ENCODE results near the gene UNC5CL. TPM values are rescaled to one million over a fixed set of nuclear protein-coding genes. Genes with fewer than 3 reads are reported as not detected.

UNC5CL gene
- total and polyA plus RNA-seq, 2 experiments from 2014 or later = 0.87 to 1.2 TPM

DNA sequence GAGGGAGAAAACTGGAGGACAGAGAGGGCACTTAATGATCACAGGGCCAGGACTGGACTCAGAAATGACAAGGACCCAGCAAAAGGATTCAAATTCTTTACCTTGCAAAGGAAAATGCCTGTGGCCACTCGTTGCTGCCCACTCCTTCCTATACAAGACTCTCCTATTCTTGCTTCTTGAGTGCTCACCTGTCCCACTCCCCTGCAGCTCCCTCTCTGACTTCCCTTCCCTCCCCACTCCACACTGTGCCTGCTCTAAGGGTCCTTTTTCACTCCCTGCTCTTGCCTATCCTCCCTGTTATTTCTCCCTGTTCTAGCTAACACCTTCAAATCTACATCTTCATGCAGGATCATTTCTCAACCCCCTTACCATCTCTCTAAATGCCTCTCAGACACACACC lies 56.1 kb downstream of the UNC5CL start:
- peaks cover 14% of the 10 kb centered on the region; the same call in 1 of the 2 replicates for H3K9me2 ChIP-seq (ENCODE audit: insufficient read depth)
- H3K4me3 Mint-ChIP-seq = no peak overlapping the region
- H3K4me3 ChIP-seq = no peak overlapping the region
- H3K4me1 Mint-ChIP-seq = peaks cover 22% of the 10 kb centered on the region
- no peaks in the 10 kb centered on the region for H3K27me3 ChIP-seq (ENCODE audit: insufficient read depth)
- no peaks in the 10 kb centered on the region; the same call in 2 of the 3 replicates for H3K9me3 Mint-ChIP-seq
- TF ChIP-seq STAT1 (IDR thresholded peaks at IDR 0.05; ENCODE audit: unreplicated experiment) (no peak), POLR2AphosphoS5 (IDR thresholded peaks at IDR 0.05; ENCODE audit: low read depth) (no peak), EZH2 (IDR thresholded peaks at IDR 0.05; ENCODE audit: low read depth, unreplicated experiment) (no peak), NANOG (IDR thresholded peaks at IDR 0.05; ENCODE audit: borderline replicate concordance) (no peak), JUNB (IDR thresholded peaks at IDR 0.05; ENCODE audit: unreplicated experiment) (no peak), ZNF331 (CRISPR knock-in tag; IDR thresholded peaks at IDR 0.05; ENCODE audit: low read depth) (no peak), CREB1 (CRISPR knock-in tag; IDR thresholded peaks at IDR 0.05; ENCODE audit: low read depth) (no peak), ZNF114 (CRISPR knock-in tag; IDR thresholded peaks at IDR 0.05) (no peak), EZH2phosphoT487 (IDR thresholded peaks at IDR 0.05; ENCODE audit: unreplicated experiment) (no peak)
- TF ChIP-seq, protein P1, sequence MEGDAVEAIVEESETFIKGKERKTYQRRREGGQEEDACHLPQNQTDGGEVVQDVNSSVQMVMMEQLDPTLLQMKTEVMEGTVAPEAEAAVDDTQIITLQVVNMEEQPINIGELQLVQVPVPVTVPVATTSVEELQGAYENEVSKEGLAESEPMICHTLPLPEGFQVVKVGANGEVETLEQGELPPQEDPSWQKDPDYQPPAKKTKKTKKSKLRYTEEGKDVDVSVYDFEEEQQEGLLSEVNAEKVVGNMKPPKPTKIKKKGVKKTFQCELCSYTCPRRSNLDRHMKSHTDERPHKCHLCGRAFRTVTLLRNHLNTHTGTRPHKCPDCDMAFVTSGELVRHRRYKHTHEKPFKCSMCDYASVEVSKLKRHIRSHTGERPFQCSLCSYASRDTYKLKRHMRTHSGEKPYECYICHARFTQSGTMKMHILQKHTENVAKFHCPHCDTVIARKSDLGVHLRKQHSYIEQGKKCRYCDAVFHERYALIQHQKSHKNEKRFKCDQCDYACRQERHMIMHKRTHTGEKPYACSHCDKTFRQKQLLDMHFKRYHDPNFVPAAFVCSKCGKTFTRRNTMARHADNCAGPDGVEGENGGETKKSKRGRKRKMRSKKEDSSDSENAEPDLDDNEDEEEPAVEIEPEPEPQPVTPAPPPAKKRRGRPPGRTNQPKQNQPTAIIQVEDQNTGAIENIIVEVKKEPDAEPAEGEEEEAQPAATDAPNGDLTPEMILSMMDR (conservative IDR thresholded peaks at IDR 0.05; ENCODE audit: low read depth in 2 of 2) = no peak
- TF ChIP-seq, protein P2, sequence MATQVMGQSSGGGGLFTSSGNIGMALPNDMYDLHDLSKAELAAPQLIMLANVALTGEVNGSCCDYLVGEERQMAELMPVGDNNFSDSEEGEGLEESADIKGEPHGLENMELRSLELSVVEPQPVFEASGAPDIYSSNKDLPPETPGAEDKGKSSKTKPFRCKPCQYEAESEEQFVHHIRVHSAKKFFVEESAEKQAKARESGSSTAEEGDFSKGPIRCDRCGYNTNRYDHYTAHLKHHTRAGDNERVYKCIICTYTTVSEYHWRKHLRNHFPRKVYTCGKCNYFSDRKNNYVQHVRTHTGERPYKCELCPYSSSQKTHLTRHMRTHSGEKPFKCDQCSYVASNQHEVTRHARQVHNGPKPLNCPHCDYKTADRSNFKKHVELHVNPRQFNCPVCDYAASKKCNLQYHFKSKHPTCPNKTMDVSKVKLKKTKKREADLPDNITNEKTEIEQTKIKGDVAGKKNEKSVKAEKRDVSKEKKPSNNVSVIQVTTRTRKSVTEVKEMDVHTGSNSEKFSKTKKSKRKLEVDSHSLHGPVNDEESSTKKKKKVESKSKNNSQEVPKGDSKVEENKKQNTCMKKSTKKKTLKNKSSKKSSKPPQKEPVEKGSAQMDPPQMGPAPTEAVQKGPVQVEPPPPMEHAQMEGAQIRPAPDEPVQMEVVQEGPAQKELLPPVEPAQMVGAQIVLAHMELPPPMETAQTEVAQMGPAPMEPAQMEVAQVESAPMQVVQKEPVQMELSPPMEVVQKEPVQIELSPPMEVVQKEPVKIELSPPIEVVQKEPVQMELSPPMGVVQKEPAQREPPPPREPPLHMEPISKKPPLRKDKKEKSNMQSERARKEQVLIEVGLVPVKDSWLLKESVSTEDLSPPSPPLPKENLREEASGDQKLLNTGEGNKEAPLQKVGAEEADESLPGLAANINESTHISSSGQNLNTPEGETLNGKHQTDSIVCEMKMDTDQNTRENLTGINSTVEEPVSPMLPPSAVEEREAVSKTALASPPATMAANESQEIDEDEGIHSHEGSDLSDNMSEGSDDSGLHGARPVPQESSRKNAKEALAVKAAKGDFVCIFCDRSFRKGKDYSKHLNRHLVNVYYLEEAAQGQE (IDR thresholded peaks at IDR 0.05; ENCODE audit: unreplicated experiment) = no peak
- TF ChIP-seq, protein P3, sequence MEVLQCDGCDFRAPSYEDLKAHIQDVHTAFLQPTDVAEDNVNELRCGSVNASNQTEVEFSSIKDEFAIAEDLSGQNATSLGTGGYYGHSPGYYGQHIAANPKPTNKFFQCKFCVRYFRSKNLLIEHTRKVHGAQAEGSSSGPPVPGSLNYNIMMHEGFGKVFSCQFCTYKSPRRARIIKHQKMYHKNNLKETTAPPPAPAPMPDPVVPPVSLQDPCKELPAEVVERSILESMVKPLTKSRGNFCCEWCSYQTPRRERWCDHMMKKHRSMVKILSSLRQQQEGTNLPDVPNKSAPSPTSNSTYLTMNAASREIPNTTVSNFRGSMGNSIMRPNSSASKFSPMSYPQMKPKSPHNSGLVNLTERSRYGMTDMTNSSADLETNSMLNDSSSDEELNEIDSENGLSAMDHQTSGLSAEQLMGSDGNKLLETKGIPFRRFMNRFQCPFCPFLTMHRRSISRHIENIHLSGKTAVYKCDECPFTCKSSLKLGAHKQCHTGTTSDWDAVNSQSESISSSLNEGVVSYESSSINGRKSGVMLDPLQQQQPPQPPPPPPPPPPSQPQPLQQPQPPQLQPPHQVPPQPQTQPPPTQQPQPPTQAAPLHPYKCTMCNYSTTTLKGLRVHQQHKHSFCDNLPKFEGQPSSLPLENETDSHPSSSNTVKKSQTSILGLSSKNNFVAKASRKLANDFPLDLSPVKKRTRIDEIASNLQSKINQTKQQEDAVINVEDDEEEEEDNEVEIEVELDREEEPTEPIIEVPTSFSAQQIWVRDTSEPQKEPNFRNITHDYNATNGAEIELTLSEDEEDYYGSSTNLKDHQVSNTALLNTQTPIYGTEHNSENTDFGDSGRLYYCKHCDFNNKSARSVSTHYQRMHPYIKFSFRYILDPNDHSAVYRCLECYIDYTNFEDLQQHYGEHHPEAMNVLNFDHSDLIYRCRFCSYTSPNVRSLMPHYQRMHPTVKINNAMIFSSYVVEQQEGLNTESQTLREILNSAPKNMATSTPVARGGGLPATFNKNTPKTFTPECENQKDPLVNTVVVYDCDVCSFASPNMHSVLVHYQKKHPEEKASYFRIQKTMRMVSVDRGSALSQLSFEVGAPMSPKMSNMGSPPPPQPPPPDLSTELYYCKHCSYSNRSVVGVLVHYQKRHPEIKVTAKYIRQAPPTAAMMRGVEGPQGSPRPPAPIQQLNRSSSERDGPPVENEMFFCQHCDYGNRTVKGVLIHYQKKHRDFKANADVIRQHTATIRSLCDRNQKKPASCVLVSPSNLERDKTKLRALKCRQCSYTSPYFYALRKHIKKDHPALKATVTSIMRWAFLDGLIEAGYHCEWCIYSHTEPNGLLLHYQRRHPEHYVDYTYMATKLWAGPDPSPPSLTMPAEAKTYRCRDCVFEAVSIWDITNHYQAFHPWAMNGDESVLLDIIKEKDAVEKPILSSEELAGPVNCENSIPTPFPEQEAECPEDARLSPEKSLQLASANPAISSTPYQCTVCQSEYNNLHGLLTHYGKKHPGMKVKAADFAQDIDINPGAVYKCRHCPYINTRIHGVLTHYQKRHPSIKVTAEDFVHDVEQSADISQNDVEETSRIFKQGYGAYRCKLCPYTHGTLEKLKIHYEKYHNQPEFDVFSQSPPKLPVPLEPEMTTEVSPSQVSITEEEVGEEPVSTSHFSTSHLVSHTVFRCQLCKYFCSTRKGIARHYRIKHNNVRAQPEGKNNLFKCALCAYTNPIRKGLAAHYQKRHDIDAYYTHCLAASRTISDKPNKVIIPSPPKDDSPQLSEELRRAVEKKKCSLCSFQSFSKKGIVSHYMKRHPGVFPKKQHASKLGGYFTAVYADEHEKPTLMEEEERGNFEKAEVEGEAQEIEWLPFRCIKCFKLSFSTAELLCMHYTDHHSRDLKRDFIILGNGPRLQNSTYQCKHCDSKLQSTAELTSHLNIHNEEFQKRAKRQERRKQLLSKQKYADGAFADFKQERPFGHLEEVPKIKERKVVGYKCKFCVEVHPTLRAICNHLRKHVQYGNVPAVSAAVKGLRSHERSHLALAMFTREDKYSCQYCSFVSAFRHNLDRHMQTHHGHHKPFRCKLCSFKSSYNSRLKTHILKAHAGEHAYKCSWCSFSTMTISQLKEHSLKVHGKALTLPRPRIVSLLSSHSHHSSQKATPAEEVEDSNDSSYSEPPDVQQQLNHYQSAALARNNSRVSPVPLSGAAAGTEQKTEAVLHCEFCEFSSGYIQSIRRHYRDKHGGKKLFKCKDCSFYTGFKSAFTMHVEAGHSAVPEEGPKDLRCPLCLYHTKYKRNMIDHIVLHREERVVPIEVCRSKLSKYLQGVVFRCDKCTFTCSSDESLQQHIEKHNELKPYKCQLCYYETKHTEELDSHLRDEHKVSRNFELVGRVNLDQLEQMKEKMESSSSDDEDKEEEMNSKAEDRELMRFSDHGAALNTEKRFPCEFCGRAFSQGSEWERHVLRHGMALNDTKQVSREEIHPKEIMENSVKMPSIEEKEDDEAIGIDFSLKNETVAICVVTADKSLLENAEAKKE (CRISPR knock-in tag; IDR thresholded peaks at IDR 0.05) = no peak
- TF ChIP-seq, protein P4, sequence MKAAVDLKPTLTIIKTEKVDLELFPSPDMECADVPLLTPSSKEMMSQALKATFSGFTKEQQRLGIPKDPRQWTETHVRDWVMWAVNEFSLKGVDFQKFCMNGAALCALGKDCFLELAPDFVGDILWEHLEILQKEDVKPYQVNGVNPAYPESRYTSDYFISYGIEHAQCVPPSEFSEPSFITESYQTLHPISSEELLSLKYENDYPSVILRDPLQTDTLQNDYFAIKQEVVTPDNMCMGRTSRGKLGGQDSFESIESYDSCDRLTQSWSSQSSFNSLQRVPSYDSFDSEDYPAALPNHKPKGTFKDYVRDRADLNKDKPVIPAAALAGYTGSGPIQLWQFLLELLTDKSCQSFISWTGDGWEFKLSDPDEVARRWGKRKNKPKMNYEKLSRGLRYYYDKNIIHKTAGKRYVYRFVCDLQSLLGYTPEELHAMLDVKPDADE (IDR thresholded peaks at IDR 0.05) = no peak
- H2AFZ ChIP-seq = peak overlapping the region; percentile 78; the same call in 1 of the 2 replicates
- no peaks in the 10 kb centered on the region for H3K36me3 ChIP-seq (ENCODE audit: insufficient read depth)
- DNase-seq (ENCODE audit: low spot score) = no peak
- no peaks in the 10 kb centered on the region for H4K20me1 ChIP-seq (replicated peaks; ENCODE audit: insufficient read depth)
- no peaks in the 10 kb centered on the region for H3F3A ChIP-seq (replicated peaks; ENCODE audit: low read depth)
- no peak overlapping the region for H3K27ac Mint-ChIP-seq
- H3K27me3 Mint-ChIP-seq (ENCODE audit: insufficient read depth, low read depth, poor library complexity) = no peaks in the 10 kb centered on the region
- peak; percentile 55 for ATAC-seq
- H3K4me1 ChIP-seq (ENCODE audit: insufficient read depth) = peaks cover 23% of the 10 kb centered on the region
- no peak overlapping the region for H3K27ac ChIP-seq (ENCODE audit: low read depth)
- H3K79me2 ChIP-seq (replicated peaks; ENCODE audit: insufficient read depth) = no peaks in the 10 kb centered on the region
- H3K36me3 Mint-ChIP-seq (ENCODE audit: low read depth) = no peaks in the 10 kb centered on the region
- no peak overlapping the region for H3K4me2 ChIP-seq

Data from GM23338 (cell line).